ENCODE measurements around the gene PURA. TPM values are rescaled to one million over a fixed set of nuclear protein-coding genes. Genes with fewer than 3 reads are reported as not detected.

Gene PURA
- polyA plus RNA-seq, 1 donor, result 11.0 TPM

- DNase-seq, result no peak
Measured at GRCh38 chr5:140162781-140163180, 48.9 kb downstream of the PURA start.

- no peak for DNase-seq
Measured at GRCh38 chr5:140165101-140165922, 51.4 kb downstream of the PURA start.

DNA sequence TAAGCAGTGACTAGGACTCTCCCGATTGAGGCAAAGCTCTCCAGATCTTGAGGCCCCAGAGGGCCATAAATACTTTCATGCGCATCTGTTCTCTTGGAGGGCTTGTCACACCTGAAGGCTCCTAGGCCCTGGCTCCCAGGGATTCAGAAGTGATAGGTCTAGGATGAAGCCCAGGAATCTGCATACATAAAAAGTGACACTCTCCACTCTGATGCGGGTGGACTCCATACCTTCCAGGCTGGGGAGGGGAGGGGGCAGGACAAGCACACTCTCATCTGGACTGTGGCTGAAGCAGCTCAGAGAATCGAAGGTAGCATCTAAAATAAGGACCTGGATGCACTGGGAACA is 52.0 kb downstream of the PURA start:
- DNase-seq, result no peak

GRCh38 chr5:140166911-140167310 is 53.0 kb downstream of the PURA start:
- DNase-seq, result no peak

DNA sequence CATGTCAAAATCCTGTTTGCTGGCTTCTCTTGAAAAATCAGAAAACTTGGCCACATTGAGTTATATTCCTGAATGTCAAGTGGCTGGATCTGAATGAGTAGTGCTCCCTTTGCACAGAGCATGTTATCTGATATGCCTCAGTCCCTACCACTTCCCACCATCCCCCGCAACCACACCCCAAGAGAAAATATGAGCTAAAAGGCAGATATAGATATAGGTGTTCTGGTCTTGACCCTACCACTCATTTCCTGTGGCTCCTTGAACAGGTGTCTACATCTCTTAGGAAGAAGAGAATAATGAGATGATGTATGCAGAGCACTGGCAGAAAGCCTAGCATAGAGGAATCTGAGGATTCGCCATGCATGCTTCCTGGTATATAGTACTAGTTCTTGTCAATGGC is 54.5 kb downstream of the PURA start:
- DNase-seq, result no peak

GRCh38 chr5:140169410-140169809 is 55.5 kb downstream of the PURA start:
- DNase-seq, result no peak

GRCh38 chr5:140172483-140172882 is 58.6 kb downstream of the PURA start:
- DNase-seq, result no peak

DNA sequence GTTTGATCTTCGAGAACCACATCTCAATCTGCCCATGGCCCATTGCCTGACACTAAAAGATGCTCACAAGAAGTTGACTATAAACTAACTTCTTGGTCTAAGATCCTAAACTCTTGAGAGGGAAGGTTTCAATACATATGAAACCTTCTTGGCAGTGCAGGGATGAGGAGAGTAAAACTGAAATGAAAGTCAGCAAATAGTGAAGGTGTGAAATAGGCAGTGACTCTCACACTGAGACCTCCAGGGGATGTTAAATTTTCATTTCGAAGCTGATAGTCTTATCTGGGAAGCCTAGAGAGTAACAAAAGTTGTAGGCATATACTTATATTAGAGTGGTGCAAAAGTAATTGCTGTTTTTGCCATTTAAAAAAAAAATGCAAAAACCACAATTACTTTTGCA is 60.1 kb downstream of the PURA start:
- no peak for DNase-seq

- DNase-seq, result peak; percentile 97
Measured at GRCh38 chr5:140174465-140175366, 60.8 kb downstream of the PURA start, which contains the start of gene CYSTM1. Gene CYSTM1 (plus strand): TSS chr5:140175188. CDS start chr5:140194466, 19,278 bp downstream.

Other genes with a start within 250 kb of the PURA start
- 1.7 TPM for gene NRG2, start 70.8 kb upstream of the PURA start, polyA plus RNA-seq (ENCODE audit: insufficient read length)
- 4.2 TPM for gene IGIP, start 11.8 kb downstream of the PURA start, polyA plus RNA-seq (ENCODE audit: insufficient read length)
- gene CYSTM1, start 61.1 kb downstream of the PURA start, polyA plus RNA-seq (ENCODE audit: insufficient read length), result 28.2 TPM
- 63.7 TPM for gene PFDN1, start 189.0 kb downstream of the PURA start, polyA plus RNA-seq (ENCODE audit: insufficient read length)
- 19.4 TPM for gene HBEGF, start 232.5 kb downstream of the PURA start, polyA plus RNA-seq (ENCODE audit: insufficient read length)
- 0.18 TPM for gene SLC4A9, start 246.1 kb downstream of the PURA start, polyA plus RNA-seq (ENCODE audit: insufficient read length)